DOHH2 (cell line): ENCODE results near the gene VAPB.

Experiments used
- H3F3A ChIP-seq: fragments of 200-600 bp; sonication (generic), shearing (Covaris generic); 2 replicates; pipeline ENCODE4 v1.6.0; 2016; ENCODE audit warnings: antibody characterized with exemption, mild to moderate bottlenecking; ENCODE audit not compliant: control insufficient read depth, insufficient read depth
- H3K27ac ChIP-seq: fragments of 200-600 bp; sonication (generic); 2 replicates; pipeline ENCODE4 v1.5.1; 2014; ENCODE audit warnings: low read depth, mild to moderate bottlenecking, low read length, moderate library complexity
- H3K27me3 ChIP-seq: fragments of 200-600 bp; sonication (generic); 2 replicates; pipeline ENCODE4 v1.6.1; 2014; ENCODE audit warnings: mild to moderate bottlenecking, low read length, mixed read lengths; ENCODE audit not compliant: control insufficient read depth
- H3K36me3 ChIP-seq: fragments of 200-600 bp; sonication (generic); 2 replicates; pipeline ENCODE4 v1.6.1; 2014; ENCODE audit warnings: mild to moderate bottlenecking, low read length, moderate library complexity, mixed read lengths; ENCODE audit not compliant: control insufficient read depth
- H3K4me1 ChIP-seq: fragments of 200-600 bp; sonication (generic); 2 replicates; pipeline ENCODE4 v1.6.1; 2014; ENCODE audit warnings: mild to moderate bottlenecking, low read length, mixed read lengths; ENCODE audit not compliant: control insufficient read depth
- H3K4me2 ChIP-seq: fragments of 200-600 bp; sonication (generic); 2 replicates; pipeline ENCODE4 v1.6.0; 2014; ENCODE audit warnings: mild to moderate bottlenecking, low read length, moderate library complexity
- H3K4me3 ChIP-seq: fragments of 200-600 bp; sonication (generic); 2 replicates; pipeline ENCODE4 v1.5.1; 2014; ENCODE audit warnings: mild to moderate bottlenecking, low read length, mixed read lengths
- H3K79me2 ChIP-seq: fragments of 200-600 bp; sonication (generic); 2 replicates; pipeline ENCODE4 v1.6.1; 2014; ENCODE audit warnings: mild to moderate bottlenecking, low read length, mixed read lengths; ENCODE audit not compliant: control insufficient read depth
- H3K9me2 ChIP-seq: fragments of 200-600 bp; sonication (generic); replicated peaks from 2 replicates; pipeline ENCODE4 v1.6.1; 2014; ENCODE audit warnings: mild to moderate bottlenecking, low read length, mixed read lengths; ENCODE audit not compliant: control insufficient read depth
- H3K9me3 ChIP-seq: fragments of 200-600 bp; sonication (generic); 2 replicates; pipeline ENCODE4 v1.6.1; 2014; ENCODE audit warnings: antibody characterized with exemption, low read length, mixed read lengths; ENCODE audit not compliant: control insufficient read depth, insufficient read depth
- H4K20me1 ChIP-seq: fragments of 200-600 bp; sonication (generic); 2 replicates; pipeline ENCODE4 v1.6.0; 2014; ENCODE audit warnings: low read depth, mild to moderate bottlenecking, antibody characterized with exemption, low read length, moderate library complexity; ENCODE audit not compliant: control insufficient read depth, insufficient read depth
- CTCF ChIP-seq: fragments of 200-600 bp; sonication (generic); IDR thresholded peaks from one replicate; pipeline ENCODE4 v1.5.1; 2014; ENCODE audit warnings: antibody characterized with exemption, mild to moderate bottlenecking, low read depth, low read length; ENCODE audit not compliant: poor library complexity, severe bottlenecking
- EZH2phosphoT487 ChIP-seq: fragments of 200-600 bp; sonication (generic); IDR thresholded peaks from 2 replicates; pipeline ENCODE4 v1.6.1; 2017; ENCODE audit warnings: borderline replicate concordance, mild to moderate bottlenecking, antibody characterized with exemption, low read length, moderate library complexity, mixed read lengths

The VAPB gene

GRCh38 chr20:58390659-58391035, 1.6 kb downstream of the VAPB start:
- H3K27me3 ChIP-seq: no peaks in the 10 kb centered on the region
- peaks cover 26% of the 10 kb centered on the region for H4K20me1 ChIP-seq
- peaks cover 66% of the 10 kb centered on the region for H3K79me2 ChIP-seq
- H3K36me3 ChIP-seq: peaks cover 53% of the 10 kb centered on the region
- peak overlapping the region; percentile 85 for H3K4me3 ChIP-seq
- peak overlapping the region; percentile 91 for H3K4me2 ChIP-seq
- no peak for TF ChIP-seq EZH2phosphoT487
- no peak for TF ChIP-seq CTCF
- no peaks in the 10 kb centered on the region for H3K9me3 ChIP-seq
- H3K27ac ChIP-seq: no peak overlapping the region
- H3K4me1 ChIP-seq: peaks cover 29% of the 10 kb centered on the region
- H3F3A ChIP-seq: no peaks in the 10 kb centered on the region
- no peaks in the 10 kb centered on the region for H3K9me2 ChIP-seq

GRCh38 chr20:58392286-58392685, 3.3 kb downstream of the VAPB start:
- Histone ChIP-seq H3K4me2 (peak overlapping the region; percentile 8), H3K4me3 (no peak overlapping the region), H3K36me3 (peaks cover 67% of the 10 kb centered on the region), H3F3A (no peaks in the 10 kb centered on the region), H3K79me2 (peaks cover 82% of the 10 kb centered on the region), H3K27ac (no peak overlapping the region), H3K27me3 (no peaks in the 10 kb centered on the region), H4K20me1 (peaks cover 39% of the 10 kb centered on the region), H3K4me1 (peaks cover 32% of the 10 kb centered on the region), H3K9me2 (no peaks in the 10 kb centered on the region), H3K9me3 (no peaks in the 10 kb centered on the region)
- TF ChIP-seq CTCF (no peak), EZH2phosphoT487 (no peak)

- H3K9me3 ChIP-seq: no peaks in the 10 kb centered on the region
- H3K27ac ChIP-seq: no peak overlapping the region
- peaks cover 78% of the 10 kb centered on the region for H3K36me3 ChIP-seq
- peaks cover 48% of the 10 kb centered on the region for H4K20me1 ChIP-seq
- H3K4me3 ChIP-seq: no peak overlapping the region
- no peak overlapping the region for H3K4me2 ChIP-seq
- H3F3A ChIP-seq: no peaks in the 10 kb centered on the region
- H3K79me2 ChIP-seq: peaks cover 92% of the 10 kb centered on the region
- TF ChIP-seq CTCF (no peak), EZH2phosphoT487 (no peak)
- H3K27me3 ChIP-seq: no peaks in the 10 kb centered on the region
- peaks cover 34% of the 10 kb centered on the region for H3K4me1 ChIP-seq
- no peaks in the 10 kb centered on the region for H3K9me2 ChIP-seq
Measured at GRCh38 chr20:58393299-58393698, 4.3 kb downstream of the VAPB start.

- H3K27ac ChIP-seq: no peak overlapping the region
- no peaks in the 10 kb centered on the region for H3F3A ChIP-seq
- no peak for TF ChIP-seq EZH2phosphoT487
- no peak for TF ChIP-seq CTCF
- no peaks in the 10 kb centered on the region for H3K27me3 ChIP-seq
- peaks cover 74% of the 10 kb centered on the region for H3K36me3 ChIP-seq
- no peaks in the 10 kb centered on the region for H3K9me3 ChIP-seq
- H3K9me2 ChIP-seq: no peaks in the 10 kb centered on the region
- H3K79me2 ChIP-seq: peaks cover 100% of the 10 kb centered on the region
- H4K20me1 ChIP-seq: peaks cover 48% of the 10 kb centered on the region
- H3K4me2 ChIP-seq: no peak overlapping the region
- peaks cover 32% of the 10 kb centered on the region for H3K4me1 ChIP-seq
- no peak overlapping the region for H3K4me3 ChIP-seq
Measured at GRCh38 chr20:58394801-58395200, 5.8 kb downstream of the VAPB start.
